ENCODE data around the gene AKIRIN2. TPM values are rescaled to one million over a fixed set of nuclear protein-coding genes. Genes with fewer than 3 reads are reported as not detected.

Gene AKIRIN2
- total and polyA plus RNA-seq, 2 donors (not counting 3 experiments of a cell fraction or from before 2014, with no cell fraction given) = 19.0 to 46.4 TPM

DNA sequence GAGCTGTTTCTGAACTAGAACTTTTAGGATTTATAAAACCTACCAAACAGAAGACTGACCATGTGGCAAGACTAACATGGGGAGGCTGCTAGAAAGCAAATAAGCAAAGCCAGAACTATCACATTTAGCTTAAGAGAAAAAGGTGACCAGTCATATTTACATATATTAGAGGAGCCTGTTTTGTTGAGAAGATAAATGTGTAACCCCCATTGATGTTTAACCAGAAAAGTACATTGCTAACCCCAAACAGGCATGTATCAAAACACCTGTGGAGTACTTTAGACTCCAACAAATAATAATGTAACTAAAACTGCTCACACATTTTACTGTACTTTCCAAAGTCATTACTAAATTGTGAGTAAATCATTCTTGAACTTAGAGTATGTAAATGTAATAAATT lies 35.0 kb downstream of the AKIRIN2 start:
- no peak overlapping the region for H3K9ac ChIP-seq (replicated peaks; ENCODE audit: extremely low read depth, insufficient read depth, low read length)
- ChIA-PET POLR2A (no interaction called here), CTCF (no interaction called here)
- DNase-seq (ENCODE audit: low read depth, low spot score) (no peak), FAIRE-seq (no peak)
- no peak overlapping the region for H3K4me2 ChIP-seq (ENCODE audit: insufficient read depth, low read length)
- H4K20me1 ChIP-seq (replicated peaks; ENCODE audit: control insufficient read depth, extremely low read depth, insufficient read depth, low read length) = no peaks in the 10 kb centered on the region
- H3K9me1 ChIP-seq (replicated peaks; ENCODE audit: control insufficient read depth, extremely low read depth, insufficient read depth, low read length) = no peaks in the 10 kb centered on the region
- intact Hi-C loops (cut with micrococcal nuclease) (no loop called here), dilution Hi-C loops (cut with MboI; ENCODE audit: extremely low pct_ligation_motif_present, low sequenced_read_pairs) (no loop called here)
- no peaks in the 10 kb centered on the region for H3K27me3 ChIP-seq (ENCODE audit: control insufficient read depth in 2 of 2, insufficient read depth in 2 of 2, low read length in 2 of 2)
- no peaks in the 10 kb centered on the region for H3K79me2 ChIP-seq (ENCODE audit: control insufficient read depth, insufficient read depth, low read length)
- no peaks in the 10 kb centered on the region for H3K36me3 ChIP-seq (ENCODE audit: control insufficient read depth in 2 of 2, extremely low read depth in 1 of 2, insufficient read depth in 2 of 2, low read length in 2 of 2)
- H3K4me1 ChIP-seq (ENCODE audit: control insufficient read depth, extremely low read depth, insufficient read depth, low read length) = no peaks in the 10 kb centered on the region
- H3K9me3 ChIP-seq (replicated peaks; ENCODE audit: control insufficient read depth, insufficient read depth, low read length) = no peaks in the 10 kb centered on the region
- H2AFZ ChIP-seq (ENCODE audit: low read depth, low read length) = no peak overlapping the region
- TF ChIP-seq POLR2A (IDR thresholded peaks at IDR 0.05; ENCODE audit: low read depth, low read length) = no peak
- no peak for TF ChIP-seq GATA2 (IDR thresholded peaks at IDR 0.05; ENCODE audit: insufficient read depth, insufficient read length, low read depth, low read length)
- TF ChIP-seq, protein P1, sequence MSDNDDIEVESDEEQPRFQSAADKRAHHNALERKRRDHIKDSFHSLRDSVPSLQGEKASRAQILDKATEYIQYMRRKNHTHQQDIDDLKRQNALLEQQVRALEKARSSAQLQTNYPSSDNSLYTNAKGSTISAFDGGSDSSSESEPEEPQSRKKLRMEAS (IDR thresholded peaks at IDR 0.05; ENCODE audit: insufficient read depth, insufficient read length) = no peak
- no peak for TF ChIP-seq POLR2AphosphoS5 (IDR thresholded peaks at IDR 0.05; ENCODE audit: insufficient read depth, low read depth, low read length)
- TF ChIP-seq EZH2 (IDR thresholded peaks at IDR 0.05; ENCODE audit: borderline replicate concordance, low read depth, low read length, severe bottlenecking) = no peak
- TF ChIP-seq MYC (IDR thresholded peaks at IDR 0.05; ENCODE audit: low read depth, low read length) = no peak
- TF ChIP-seq JUN (IDR thresholded peaks at IDR 0.05; ENCODE audit: borderline replicate concordance, insufficient read depth, insufficient read length, low read depth) = no peak
- TF ChIP-seq, protein P2, sequence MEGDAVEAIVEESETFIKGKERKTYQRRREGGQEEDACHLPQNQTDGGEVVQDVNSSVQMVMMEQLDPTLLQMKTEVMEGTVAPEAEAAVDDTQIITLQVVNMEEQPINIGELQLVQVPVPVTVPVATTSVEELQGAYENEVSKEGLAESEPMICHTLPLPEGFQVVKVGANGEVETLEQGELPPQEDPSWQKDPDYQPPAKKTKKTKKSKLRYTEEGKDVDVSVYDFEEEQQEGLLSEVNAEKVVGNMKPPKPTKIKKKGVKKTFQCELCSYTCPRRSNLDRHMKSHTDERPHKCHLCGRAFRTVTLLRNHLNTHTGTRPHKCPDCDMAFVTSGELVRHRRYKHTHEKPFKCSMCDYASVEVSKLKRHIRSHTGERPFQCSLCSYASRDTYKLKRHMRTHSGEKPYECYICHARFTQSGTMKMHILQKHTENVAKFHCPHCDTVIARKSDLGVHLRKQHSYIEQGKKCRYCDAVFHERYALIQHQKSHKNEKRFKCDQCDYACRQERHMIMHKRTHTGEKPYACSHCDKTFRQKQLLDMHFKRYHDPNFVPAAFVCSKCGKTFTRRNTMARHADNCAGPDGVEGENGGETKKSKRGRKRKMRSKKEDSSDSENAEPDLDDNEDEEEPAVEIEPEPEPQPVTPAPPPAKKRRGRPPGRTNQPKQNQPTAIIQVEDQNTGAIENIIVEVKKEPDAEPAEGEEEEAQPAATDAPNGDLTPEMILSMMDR (IDR thresholded peaks at IDR 0.05; ENCODE audit: extremely low read depth in 1 of 2, insufficient read depth in 1 of 2, low read depth in 1 of 2, low read length in 2 of 2) = no peak
- no peak for TF ChIP-seq FOS (IDR thresholded peaks at IDR 0.05; ENCODE audit: borderline replicate concordance, insufficient read depth, low read length)
- BruUV-seq (replicated peaks) = no TSS peak
- no peak overlapping the region for H3K4me3 ChIP-seq (replicated peaks in 1 of 3; ENCODE audit: insufficient read depth in 1 of 3, low read depth in 1 of 3, low read length in 3 of 3)
- no peak overlapping the region for H3K27ac ChIP-seq (ENCODE audit: insufficient read depth, low read depth, low read length)

All from endothelial cell of umbilical vein (primary cell).